SH-SY5Y (cell line): Measurements from ENCODE around the gene NLK.

ENCODE experiments used
- GATA2 ChIP-seq: IDR thresholded peaks from 2 replicates; pipeline ENCODE4 v1.6.1; 2011; ENCODE audit warnings: mild to moderate bottlenecking, low read depth, low read length
- GATA3 ChIP-seq: IDR thresholded peaks from 2 replicates; pipeline ENCODE4 v1.6.1; 2011; ENCODE audit warnings: low read depth, mild to moderate bottlenecking, low read length, moderate library complexity

DNA sequence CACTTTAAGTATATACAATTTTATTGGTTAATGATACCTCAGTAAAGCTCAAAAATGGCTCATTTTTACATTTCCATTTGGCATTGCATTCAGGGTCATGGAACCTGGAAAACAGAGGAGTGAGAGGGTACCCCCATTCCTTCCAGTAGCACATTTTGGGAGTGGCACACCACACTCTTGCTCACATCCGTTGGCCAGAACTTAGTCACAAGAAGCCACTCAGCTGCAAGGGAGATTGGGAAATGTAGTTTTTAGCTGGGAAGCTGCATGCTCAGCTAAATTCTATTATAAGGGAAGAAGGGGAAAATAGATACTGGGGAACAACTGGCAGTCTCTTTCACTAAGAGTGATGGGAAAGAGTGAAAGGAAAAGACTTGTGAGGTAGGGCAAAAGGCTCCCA is 174.1 kb downstream of the NLK start:
- no peak for TF ChIP-seq GATA2
- TF ChIP-seq GATA3, result no peak
